Endothelial cell of umbilical vein (primary cell): ENCODE data around the gene WDR27.

ENCODE experiments used
- EZH2 ChIP-seq: IDR thresholded peaks from 2 replicates; pipeline ENCODE4 v1.6.1; 2012; ENCODE audit warnings: borderline replicate concordance, low read depth, mild to moderate bottlenecking, moderate library complexity, low read length, inconsistent platforms; ENCODE audit not compliant: severe bottlenecking
- MYC ChIP-seq: IDR thresholded peaks from one replicate; pipeline ENCODE4 v1.6.1; 2011; ENCODE audit warnings: mild to moderate bottlenecking, low read depth, low read length
- POLR2A ChIP-seq: IDR thresholded peaks from 2 replicates; pipeline ENCODE4 v1.6.1; 2012; ENCODE audit warnings: low read depth, mild to moderate bottlenecking, control low read depth, low read length
- POLR2AphosphoS5 ChIP-seq: IDR thresholded peaks from 2 replicates; pipeline ENCODE4 v1.6.1; 2012; ENCODE audit warnings: low read depth, mild to moderate bottlenecking, control low read depth, low read length, moderate library complexity; ENCODE audit not compliant: insufficient read depth
- TF ChIP-seq, protein P1 (sequence below), 2 donors: IDR thresholded peaks; 1 replicate in 1 of 2; 2 replicates in 1 of 2; pipeline ENCODE4 v1.5.1; 2011; ENCODE audit warnings: low read length in 2 of 2, mild to moderate bottlenecking in 2 of 2, moderate library complexity in 2 of 2, control low read depth in 1 of 2, inconsistent platforms in 1 of 2, low read depth in 1 of 2; ENCODE audit not compliant: insufficient read depth in 1 of 2; ENCODE audit errors: extremely low read depth in 1 of 2

DNA sequence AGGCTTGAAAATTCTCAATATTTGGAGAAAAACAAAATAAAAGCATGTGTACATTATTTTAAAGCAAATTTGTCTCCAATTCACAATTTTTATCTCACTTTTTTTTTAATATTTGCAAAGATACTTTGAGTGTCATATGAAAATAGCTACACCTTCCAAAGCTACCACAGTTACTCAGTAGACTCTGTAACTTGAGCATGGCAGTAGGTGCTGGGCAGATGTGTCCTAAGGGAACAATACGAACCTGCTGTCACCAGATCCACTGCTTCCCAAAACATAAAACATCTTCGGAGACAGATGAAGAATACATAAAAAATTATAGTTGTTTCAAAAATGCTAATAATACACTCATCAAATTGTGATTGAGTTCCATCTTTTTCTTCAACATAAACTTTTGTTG lies 10.6 kb downstream of the WDR27 start:
- TF ChIP-seq POLR2AphosphoS5 (no peak), EZH2 (no peak), MYC (no peak), POLR2A (no peak)
- TF ChIP-seq, protein P1, sequence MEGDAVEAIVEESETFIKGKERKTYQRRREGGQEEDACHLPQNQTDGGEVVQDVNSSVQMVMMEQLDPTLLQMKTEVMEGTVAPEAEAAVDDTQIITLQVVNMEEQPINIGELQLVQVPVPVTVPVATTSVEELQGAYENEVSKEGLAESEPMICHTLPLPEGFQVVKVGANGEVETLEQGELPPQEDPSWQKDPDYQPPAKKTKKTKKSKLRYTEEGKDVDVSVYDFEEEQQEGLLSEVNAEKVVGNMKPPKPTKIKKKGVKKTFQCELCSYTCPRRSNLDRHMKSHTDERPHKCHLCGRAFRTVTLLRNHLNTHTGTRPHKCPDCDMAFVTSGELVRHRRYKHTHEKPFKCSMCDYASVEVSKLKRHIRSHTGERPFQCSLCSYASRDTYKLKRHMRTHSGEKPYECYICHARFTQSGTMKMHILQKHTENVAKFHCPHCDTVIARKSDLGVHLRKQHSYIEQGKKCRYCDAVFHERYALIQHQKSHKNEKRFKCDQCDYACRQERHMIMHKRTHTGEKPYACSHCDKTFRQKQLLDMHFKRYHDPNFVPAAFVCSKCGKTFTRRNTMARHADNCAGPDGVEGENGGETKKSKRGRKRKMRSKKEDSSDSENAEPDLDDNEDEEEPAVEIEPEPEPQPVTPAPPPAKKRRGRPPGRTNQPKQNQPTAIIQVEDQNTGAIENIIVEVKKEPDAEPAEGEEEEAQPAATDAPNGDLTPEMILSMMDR (IDR thresholded peaks at IDR 0.05; ENCODE audit: extremely low read depth in 1 of 2, insufficient read depth in 1 of 2, low read depth in 1 of 2, low read length in 2 of 2) = no peak
